CD14-positive monocyte (primary cell): ENCODE results near the gene RBMS3. TPM values are rescaled to one million over a fixed set of nuclear protein-coding genes. Genes with fewer than 3 reads are reported as not detected.

Source experiments
- DNase-seq, 3 donors: peaks; one replicate each; pipeline ENCODE4 v3.0.0-alpha.2; 2011 to 2022
- H2AFZ ChIP-seq: 2 replicates; pipeline ENCODE4 v1.6.0; 2012; ENCODE audit warnings: mild to moderate bottlenecking, low read depth, low read length, inconsistent platforms; ENCODE audit not compliant: insufficient read depth, poor library complexity, severe bottlenecking
- H3K27ac ChIP-seq, 2 donors: 1 replicate in 1 of 2; 2 replicates in 1 of 2; pipeline ENCODE4 v1.5.1; 2012 to 2013; ENCODE audit warnings: low read length in 2 of 2, control low read depth in 1 of 2, inconsistent platforms in 1 of 2, low read depth in 1 of 2, mild to moderate bottlenecking in 1 of 2
- H3K27me3 ChIP-seq, 2 donors: one replicate each; pipeline versions ENCODE4 v1.6.0 to v1.6.1; 2011 to 2013; ENCODE audit warnings: low read length in 2 of 2; ENCODE audit not compliant: control insufficient read depth in 2 of 2, insufficient read depth in 2 of 2
- H3K36me3 ChIP-seq, 2 donors: replicated peaks in 1 of 2; 1 replicate in 1 of 2; 2 replicates in 1 of 2; pipeline versions ENCODE4 v1.5.1 to v1.6.1; 2012 to 2013; ENCODE audit warnings: low read length in 2 of 2, control low read depth in 1 of 2, inconsistent platforms in 1 of 2, mild to moderate bottlenecking in 1 of 2; ENCODE audit not compliant: insufficient read depth in 2 of 2, control insufficient read depth in 1 of 2
- H3K4me1 ChIP-seq, 2 donors: 1 replicate in 1 of 2; 2 replicates in 1 of 2; pipeline versions ENCODE4 v1.5.1 to v1.6.1; 2012 to 2013; ENCODE audit warnings: low read length in 2 of 2, control low read depth in 1 of 2, inconsistent platforms in 1 of 2, mild to moderate bottlenecking in 1 of 2, moderate library complexity in 1 of 2; ENCODE audit not compliant: insufficient read depth in 2 of 2, control insufficient read depth in 1 of 2
- H3K4me2 ChIP-seq: replicated peaks from 2 replicates; pipeline ENCODE3; 2012; ENCODE audit warnings: low read length, moderate library complexity, mild to moderate bottlenecking; ENCODE audit not compliant: poor library complexity, severe bottlenecking; ENCODE audit errors: extremely low read depth
- H3K4me3 ChIP-seq, 3 experiments: fragments of 200-600 bp in 1 of 3; sonication (generic) in 1 of 3; replicated peaks in 1 of 3; 1 replicate in 2 of 3; 2 replicates in 1 of 3; pipeline ENCODE4 v1.5.1; 2011 to 2013; ENCODE audit warnings: low read length in 3 of 3, mild to moderate bottlenecking in 3 of 3, control low read depth in 2 of 3, low read depth in 2 of 3, inconsistent platforms in 1 of 3, moderate library complexity in 1 of 3
- H3K79me2 ChIP-seq: 2 replicates; pipeline ENCODE4 v1.6.0; 2012; ENCODE audit warnings: mild to moderate bottlenecking, control low read depth, inconsistent platforms, low read length, moderate library complexity; ENCODE audit not compliant: insufficient read depth
- H3K9ac ChIP-seq: 2 replicates; pipeline ENCODE4 v1.6.0; 2017; ENCODE audit warnings: low read length, mild to moderate bottlenecking; ENCODE audit not compliant: insufficient read depth, poor library complexity, severe bottlenecking
- H3K9me3 ChIP-seq, 2 donors: replicated peaks in 1 of 2; 1 replicate in 1 of 2; 2 replicates in 1 of 2; pipeline versions ENCODE4 v1.5.1 to v1.6.1; 2012 to 2013; ENCODE audit warnings: low read length in 2 of 2, control low read depth in 1 of 2; ENCODE audit not compliant: control insufficient read depth in 1 of 2, insufficient read depth in 1 of 2
- H4K20me1 ChIP-seq: 2 replicates; pipeline ENCODE4 v1.6.0; 2012; ENCODE audit warnings: mild to moderate bottlenecking, low read length, control low read depth, moderate library complexity; ENCODE audit not compliant: insufficient read depth
- H3K27ac Mint-ChIP-seq, 7 donors: one replicate each; pipeline ENCODE4 v1.8.0; 2020; ENCODE audit warnings: mild to moderate bottlenecking in 7 of 7, mixed read lengths in 7 of 7, moderate library complexity in 6 of 7, inconsistent platforms in 2 of 7
- H3K27me3 Mint-ChIP-seq, 3 donors: one replicate each; pipeline ENCODE4 v1.8.0; 2021 to 2022; ENCODE audit warnings: low read depth in 3 of 3, mild to moderate bottlenecking in 3 of 3, mixed read lengths in 3 of 3, moderate library complexity in 3 of 3, inconsistent platforms in 1 of 3
- H3K36me3 Mint-ChIP-seq, 2 donors: one replicate each; pipeline ENCODE4 v1.8.0; 2020; ENCODE audit warnings: mixed read lengths in 2 of 2, inconsistent platforms in 1 of 2, mild to moderate bottlenecking in 1 of 2
- H3K4me1 Mint-ChIP-seq: one replicate; pipeline ENCODE4 v1.8.0; 2020; ENCODE audit warnings: mild to moderate bottlenecking, mixed read lengths
- H3K4me3 Mint-ChIP-seq, 2 donors: one replicate each; pipeline ENCODE4 v1.8.0; 2020; ENCODE audit warnings: mild to moderate bottlenecking in 2 of 2, mixed read lengths in 2 of 2, moderate library complexity in 1 of 2
- H3K9me3 Mint-ChIP-seq, 7 donors: one replicate each; pipeline ENCODE4 v1.8.0; 2020 to 2022; ENCODE audit warnings: mixed read lengths in 7 of 7, mild to moderate bottlenecking in 6 of 7, moderate library complexity in 6 of 7, inconsistent platforms in 2 of 7
- WGBS: methylation state at CpG from one replicate; pipeline ENCODE4 v1.1.5; 2013; ENCODE audit warnings: missing lambda C conversion rate; ENCODE audit not compliant: insufficient coverage; 5-methylcytosine and 5-hydroxymethylcytosine counted together
- intact Hi-C, 2 donors: fragments of 100-400 bp; cut with micrococcal nuclease; formaldehyde crosslinking; loops; one replicate each; pipeline versions ENCODE4 v1.15.0 to v1.15.1; 2023
- polyA plus RNA-seq, 3 donors: library from polyadenylated mRNA; depleted of rRNA in 1 of 3; unstranded in 2 of 3; stranded (reverse) in 1 of 3; fragments of 300-500 nt in 2 of 3; fragments of >200 nt in 1 of 3; fragmentation: Illumina TruSeq in 2 of 3; gene quantifications; 1 replicate in 2 of 3; 2 replicates in 1 of 3; pipeline ENCODE4 v1.2.3, GENCODE V29; 2012 to 2021
- TF ChIP-seq, protein P1 (sequence below): fragments of 200-600 bp; IDR thresholded peaks from one replicate; pipeline ENCODE4 v1.8.0; 2022; ENCODE audit warnings: antibody characterized with exemption, mild to moderate bottlenecking

Gene RBMS3
- polyA plus RNA-seq, 3 donors = not detected

DNA sequence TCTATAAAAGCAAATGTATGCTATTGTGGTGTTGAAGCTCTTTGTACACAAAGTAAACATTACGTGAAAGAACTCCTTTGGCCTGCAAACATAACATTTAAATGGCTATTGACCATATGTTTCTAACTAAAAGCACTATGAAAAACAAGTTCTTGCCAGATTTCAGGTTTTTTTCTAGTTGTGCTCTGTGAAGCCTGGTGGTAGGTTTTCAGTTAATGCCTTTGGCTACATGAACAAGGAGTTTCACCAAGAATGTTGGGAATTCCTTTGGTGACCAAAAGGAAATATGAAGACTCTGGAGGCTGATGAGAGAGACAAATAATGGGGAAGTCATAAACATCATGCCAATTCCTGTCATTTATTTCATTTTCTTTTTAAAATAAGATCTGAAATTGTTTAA lies 66.0 kb downstream of the RBMS3 start:
- no peaks in the 10 kb centered on the region for H3K36me3 Mint-ChIP-seq
- no peak for DNase-seq
- no peak overlapping the region for H3K27ac Mint-ChIP-seq
- TF ChIP-seq, protein P1, sequence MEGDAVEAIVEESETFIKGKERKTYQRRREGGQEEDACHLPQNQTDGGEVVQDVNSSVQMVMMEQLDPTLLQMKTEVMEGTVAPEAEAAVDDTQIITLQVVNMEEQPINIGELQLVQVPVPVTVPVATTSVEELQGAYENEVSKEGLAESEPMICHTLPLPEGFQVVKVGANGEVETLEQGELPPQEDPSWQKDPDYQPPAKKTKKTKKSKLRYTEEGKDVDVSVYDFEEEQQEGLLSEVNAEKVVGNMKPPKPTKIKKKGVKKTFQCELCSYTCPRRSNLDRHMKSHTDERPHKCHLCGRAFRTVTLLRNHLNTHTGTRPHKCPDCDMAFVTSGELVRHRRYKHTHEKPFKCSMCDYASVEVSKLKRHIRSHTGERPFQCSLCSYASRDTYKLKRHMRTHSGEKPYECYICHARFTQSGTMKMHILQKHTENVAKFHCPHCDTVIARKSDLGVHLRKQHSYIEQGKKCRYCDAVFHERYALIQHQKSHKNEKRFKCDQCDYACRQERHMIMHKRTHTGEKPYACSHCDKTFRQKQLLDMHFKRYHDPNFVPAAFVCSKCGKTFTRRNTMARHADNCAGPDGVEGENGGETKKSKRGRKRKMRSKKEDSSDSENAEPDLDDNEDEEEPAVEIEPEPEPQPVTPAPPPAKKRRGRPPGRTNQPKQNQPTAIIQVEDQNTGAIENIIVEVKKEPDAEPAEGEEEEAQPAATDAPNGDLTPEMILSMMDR = no peak
- Histone ChIP-seq H3K9me3 (no peaks in the 10 kb centered on the region), H2AFZ (no peak overlapping the region), H3K4me3 (no peak overlapping the region), H3K79me2 (no peaks in the 10 kb centered on the region), H3K27me3 (no peaks in the 10 kb centered on the region), H3K4me2 (no peak overlapping the region), H3K4me1 (no peaks in the 10 kb centered on the region), H4K20me1 (no peaks in the 10 kb centered on the region), H3K27ac (no peak overlapping the region), H3K9ac (no peak overlapping the region), H3K36me3 (no peaks in the 10 kb centered on the region)
- no peaks in the 10 kb centered on the region for H3K27me3 Mint-ChIP-seq
- no peaks in the 10 kb centered on the region for H3K4me1 Mint-ChIP-seq
- no peak overlapping the region for H3K4me3 Mint-ChIP-seq
- no peaks in the 10 kb centered on the region for H3K9me3 Mint-ChIP-seq
- intact Hi-C loops = no loop called here
- no CpG with 5 or more reads among the region's 1 CpG for WGBS

DNA sequence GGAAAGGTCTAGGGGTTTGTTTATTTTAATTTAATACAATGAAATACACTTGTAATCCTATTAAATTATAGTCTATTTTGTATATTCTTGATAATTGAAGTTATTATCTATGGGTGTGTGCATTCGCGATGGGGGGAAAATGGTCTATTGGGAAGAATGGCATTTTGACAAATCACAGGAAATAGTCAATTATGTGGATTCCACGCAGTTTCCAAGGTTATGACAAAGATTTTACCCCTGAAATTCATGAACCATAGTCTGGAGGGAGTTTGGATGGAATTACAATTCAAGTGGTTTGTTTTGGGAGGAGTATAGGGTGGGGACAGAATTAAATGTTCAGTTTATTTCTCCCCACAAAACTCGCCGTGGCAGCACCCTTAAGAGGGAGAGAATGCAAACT lies 66.5 kb downstream of the RBMS3 start:
- Histone ChIP-seq H3K9ac (no peak overlapping the region), H2AFZ (no peak overlapping the region), H3K4me3 (no peak overlapping the region), H3K36me3 (no peaks in the 10 kb centered on the region), H3K79me2 (no peaks in the 10 kb centered on the region), H3K27me3 (no peaks in the 10 kb centered on the region), H3K9me3 (no peaks in the 10 kb centered on the region), H3K27ac (no peak overlapping the region), H4K20me1 (no peaks in the 10 kb centered on the region), H3K4me1 (no peaks in the 10 kb centered on the region), H3K4me2 (no peak overlapping the region)
- no CpG with 5 or more reads among the region's 5 CpGs for WGBS
- DNase-seq = no peak
- Mint-ChIP-seq H3K4me3 (no peak overlapping the region), H3K4me1 (no peaks in the 10 kb centered on the region), H3K27me3 (no peaks in the 10 kb centered on the region), H3K36me3 (no peaks in the 10 kb centered on the region), H3K9me3 (no peaks in the 10 kb centered on the region), H3K27ac (no peak overlapping the region)
- TF ChIP-seq, protein P1 = no peak
- intact Hi-C loops = no loop called here
